ENCODE data around the gene MSL1. TPM values are rescaled to one million over a fixed set of nuclear protein-coding genes. Genes with fewer than 3 reads are reported as not detected.
A peak's percentile ranks its signal among the peaks of the same experiment; 100 is the strongest.

The MSL1 gene
- total RNA-seq, 4 donors from 2014 or later: 70.6 to 117 (median 82.4) TPM

- 94 to 95% methylated on average over 14 of the region's 14 CpGs for WGBS, 2 donors
- H3K4me3 ChIP-seq (ENCODE audit: low read depth, poor library complexity, severe bottlenecking): no peak overlapping the region
- DNase-seq (ENCODE audit: low spot score in 2 of 2): no peak
- TF ChIP-seq POLR2A (IDR thresholded peaks at IDR 0.05): no peak
- TF ChIP-seq CTCF (IDR thresholded peaks at IDR 0.05): no peak
- intact Hi-C loops (cut with DNase I; ENCODE audit: low total_unique reads): no loop called here
Measured at GRCh38 chr17:40084477-40084876, 37.3 kb upstream of the MSL1 start.

- DNase-seq (ENCODE audit: low spot score in 2 of 2): peak in 1 of 2 donors; percentile 16
- TF ChIP-seq CTCF (IDR thresholded peaks at IDR 0.05): no peak
- no peak for TF ChIP-seq POLR2A (IDR thresholded peaks at IDR 0.05)
- intact Hi-C loops (cut with DNase I; ENCODE audit: low total_unique reads): no loop called here
- 67% methylated on average over 17 of the region's 17 CpGs for WGBS, 2 donors
- no peak overlapping the region for H3K4me3 ChIP-seq (ENCODE audit: low read depth, poor library complexity, severe bottlenecking)
Measured at GRCh38 chr17:40086150-40087044, 35.4 kb upstream of the MSL1 start.

- DNase-seq (ENCODE audit: low spot score in 2 of 2): no peak
- 73 to 81% methylated on average over 6 of the region's 6 CpGs for WGBS, 2 donors
- intact Hi-C loops (cut with DNase I; ENCODE audit: low total_unique reads): no loop called here
- no peak overlapping the region for H3K4me3 ChIP-seq (ENCODE audit: low read depth, poor library complexity, severe bottlenecking)
- no peak for TF ChIP-seq CTCF (IDR thresholded peaks at IDR 0.05)
- no peak for TF ChIP-seq POLR2A (IDR thresholded peaks at IDR 0.05)
Measured at GRCh38 chr17:40087049-40087794, 34.5 kb upstream of the MSL1 start.

DNA sequence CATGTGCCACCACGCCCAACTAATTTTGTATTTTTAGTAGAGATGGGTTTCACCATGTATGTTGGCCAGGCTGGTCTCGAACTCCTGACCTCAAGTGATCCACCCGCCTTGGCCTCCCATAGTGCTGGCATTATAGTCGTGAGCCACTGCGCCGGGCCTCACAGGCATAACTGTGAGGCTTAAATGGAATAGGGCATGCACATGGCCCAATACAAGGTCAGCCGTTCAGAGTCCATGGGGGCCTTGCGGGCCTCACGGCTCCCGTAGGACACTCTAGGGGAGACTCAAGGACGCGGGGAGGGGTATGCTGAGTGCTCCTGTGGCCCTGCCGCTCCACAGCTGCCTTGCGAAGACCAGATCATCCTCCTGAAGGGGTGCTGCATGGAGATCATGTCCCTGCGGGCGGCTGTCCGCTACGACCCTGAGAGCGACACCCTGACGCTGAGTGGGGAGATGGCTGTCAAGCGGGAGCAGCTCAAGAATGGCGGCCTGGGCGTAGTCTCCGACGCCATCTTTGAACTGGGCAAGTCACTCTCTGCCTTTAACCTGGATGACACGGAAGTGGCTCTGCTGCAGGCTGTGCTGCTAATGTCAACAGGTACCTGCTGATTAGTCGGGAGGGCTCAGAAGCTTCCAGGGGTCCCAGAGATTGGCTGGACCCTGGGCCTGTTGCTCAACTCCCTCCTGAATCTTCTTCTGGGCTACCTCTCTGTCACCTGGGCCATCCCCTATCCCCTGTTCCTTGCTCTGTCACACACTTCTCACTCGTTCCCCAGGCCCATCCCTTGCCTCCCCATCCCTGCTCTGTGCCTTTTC lies 33.7 kb upstream of the MSL1 start:
- intact Hi-C loops (cut with DNase I; ENCODE audit: low total_unique reads): no loop called here
- DNase-seq (ENCODE audit: low spot score in 2 of 2): peak in 1 of 2 donors; percentile 15
- no peak overlapping the region for H3K4me3 ChIP-seq (ENCODE audit: low read depth, poor library complexity, severe bottlenecking)
- 86 to 90% methylated on average over 25 to 28 of the region's 28 CpGs for WGBS, 2 donors
- TF ChIP-seq CTCF (IDR thresholded peaks at IDR 0.05) (no peak), POLR2A (IDR thresholded peaks at IDR 0.05) (no peak)

DNA sequence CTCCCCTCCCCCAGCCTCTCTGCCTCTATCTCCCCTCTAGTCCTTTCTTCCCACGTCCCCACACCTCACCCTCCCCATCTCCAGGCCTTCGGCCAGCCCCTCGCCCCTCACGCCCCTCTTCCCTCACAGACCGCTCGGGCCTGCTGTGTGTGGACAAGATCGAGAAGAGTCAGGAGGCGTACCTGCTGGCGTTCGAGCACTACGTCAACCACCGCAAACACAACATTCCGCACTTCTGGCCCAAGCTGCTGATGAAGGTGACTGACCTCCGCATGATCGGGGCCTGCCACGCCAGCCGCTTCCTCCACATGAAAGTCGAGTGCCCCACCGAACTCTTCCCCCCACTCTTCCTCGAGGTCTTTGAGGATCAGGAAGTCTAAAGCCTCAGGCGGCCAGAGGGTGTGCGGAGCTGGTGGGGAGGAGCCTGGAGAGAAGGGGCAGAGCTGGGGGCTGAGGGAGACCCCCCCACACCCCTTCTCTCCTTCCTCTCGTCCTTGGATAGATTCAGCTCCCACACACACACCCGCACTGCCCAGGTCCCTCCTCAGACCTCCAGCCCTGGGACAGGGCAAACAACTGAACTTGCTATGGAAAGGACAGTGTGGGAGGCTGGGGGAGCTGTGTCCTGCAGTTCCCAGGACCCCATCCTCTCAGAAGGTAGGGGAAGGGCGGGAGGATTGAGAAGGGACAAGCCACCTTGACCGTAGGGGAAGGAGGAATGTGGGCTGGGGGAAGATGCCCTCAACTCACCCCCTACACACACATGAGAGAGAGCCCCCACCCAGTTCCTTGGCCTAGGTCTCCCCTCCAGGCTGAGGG lies 32.5 kb upstream of the MSL1 start:
- WGBS, 2 donors: 84 to 87% methylated on average over 26 of the region's 26 CpGs
- DNase-seq (ENCODE audit: low spot score in 2 of 2): peak in 1 of 2 donors; percentile 20
- intact Hi-C loops (cut with DNase I; ENCODE audit: low total_unique reads): no loop called here
- H3K4me3 ChIP-seq (ENCODE audit: low read depth, poor library complexity, severe bottlenecking): no peak overlapping the region
- no peak for TF ChIP-seq CTCF (IDR thresholded peaks at IDR 0.05)
- no peak for TF ChIP-seq POLR2A (IDR thresholded peaks at IDR 0.05)
